Vagina (tissue), 2 donors: ENCODE results near the gene TCN2.

Experiments used
- CTCF ChIP-seq, 3 experiments: fragments of 450-650 bp in 2 of 3; fragments of 200-600 bp in 1 of 3; sonication (generic) in 1 of 3; IDR thresholded peaks; one replicate each; pipeline ENCODE4 v1.5.1; 2017 to 2019; ENCODE audit warnings: antibody characterized with exemption in 3 of 3, mild to moderate bottlenecking in 2 of 3, moderate library complexity in 2 of 3
- POLR2AphosphoS5 ChIP-seq, 2 donors: sonication (generic); formaldehyde crosslinking; IDR thresholded peaks; one replicate each; pipeline ENCODE4 v1.9.0; 2017; ENCODE audit warnings: antibody characterized with exemption in 2 of 2, mild to moderate bottlenecking in 2 of 2, low read depth in 1 of 2; ENCODE audit not compliant: insufficient read depth in 1 of 2

GRCh38 chr22:30601464-30601863, 5.5 kb upstream of the TCN2 start:
- TF ChIP-seq CTCF (IDR thresholded peaks at IDR 0.05) (no peak), POLR2AphosphoS5 (IDR thresholded peaks at IDR 0.05; ENCODE audit: insufficient read depth in 1 of 2, low read depth in 1 of 2) (no peak)
